NCI-H510A (cell line): ENCODE data around the gene BMPER.

ENCODE experiments used
- DNase-seq: peaks from one replicate; lab custom pipeline; 2025; lab: John Stamatoyannopoulos, UW

Gene BMPER

DNA sequence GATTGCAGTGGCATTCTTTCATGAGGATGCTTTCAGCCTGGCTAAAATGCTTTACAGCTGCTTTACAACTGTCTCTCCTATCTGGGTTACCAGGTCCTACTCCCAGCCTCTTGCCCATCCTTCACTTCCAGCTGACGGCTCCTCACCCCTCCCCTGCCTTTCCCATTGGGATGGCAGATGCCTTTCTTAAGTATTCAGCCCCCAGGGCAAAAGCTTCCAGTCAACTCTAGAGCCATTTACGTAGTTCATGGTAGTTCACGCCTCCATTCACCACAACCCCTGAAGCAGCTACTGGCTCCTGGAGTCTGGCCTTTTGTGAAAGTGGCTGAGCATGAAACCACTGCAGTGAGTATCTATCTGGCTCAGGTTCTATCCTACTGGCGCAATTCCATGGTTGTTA lies 17.2 kb upstream of the BMPER start:
- DNase-seq = no peak

DNA sequence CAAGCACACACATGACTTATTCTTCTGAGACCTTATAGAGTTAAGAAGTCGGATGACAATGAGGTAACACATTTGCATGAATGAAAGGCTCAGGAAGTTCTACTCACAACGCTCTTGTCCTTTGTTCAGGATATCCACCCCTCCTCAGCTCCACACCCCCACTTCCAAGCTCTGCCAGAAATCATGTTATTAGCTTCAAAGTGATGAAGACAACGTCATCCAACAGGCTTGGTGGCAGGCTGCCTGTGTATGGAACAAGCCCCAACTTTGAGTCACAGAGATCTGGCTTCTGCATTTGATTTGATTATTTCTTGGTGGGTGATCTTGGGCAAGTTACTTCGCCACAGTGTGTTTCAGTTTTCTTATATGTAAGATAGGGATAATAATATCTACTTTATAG lies 12.4 kb upstream of the BMPER start:
- DNase-seq = no peak

DNA sequence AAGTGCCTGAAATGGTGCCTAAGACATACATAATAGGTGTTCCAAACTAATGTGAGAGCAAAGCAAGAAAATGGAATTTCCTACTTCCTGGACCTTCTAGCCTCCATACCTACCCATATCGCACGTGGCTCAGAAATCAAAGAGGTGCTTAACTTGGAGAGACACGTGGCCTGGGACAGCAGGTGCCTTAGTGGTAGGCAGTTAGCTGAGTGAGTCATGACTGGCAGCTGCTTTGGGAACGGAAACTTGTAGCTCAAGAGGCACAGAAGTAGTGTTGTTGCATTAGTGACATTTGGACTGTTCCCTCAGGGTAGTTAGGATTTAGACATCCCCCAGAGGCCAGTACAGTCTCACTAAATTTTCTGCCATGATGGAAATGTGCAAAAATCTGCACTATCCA lies 12.0 kb upstream of the BMPER start:
- DNase-seq = peak; percentile 58

GRCh38 chr7:33895025-33895804 lies 10.1 kb upstream of the BMPER start:
- peak; percentile 24 for DNase-seq

DNA sequence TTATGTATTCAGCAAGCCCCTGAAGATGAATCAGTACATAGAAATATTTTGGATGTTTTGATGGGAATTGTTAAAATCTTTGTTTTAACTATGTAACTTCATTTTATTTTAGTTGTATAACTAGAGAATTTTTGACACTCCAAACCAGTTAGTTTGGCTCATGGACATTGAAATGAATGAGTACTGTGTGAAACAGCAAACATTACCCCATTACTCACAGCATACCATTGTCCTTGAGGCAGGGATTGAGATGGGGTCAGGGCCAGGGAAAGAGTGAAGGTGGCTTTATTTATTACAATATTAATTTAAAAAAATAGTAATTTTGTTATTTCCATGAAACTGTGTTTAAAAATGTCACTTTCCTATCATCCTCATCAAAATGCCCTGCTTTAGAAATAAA lies 4.8 kb upstream of the BMPER start:
- DNase-seq = no peak

DNA sequence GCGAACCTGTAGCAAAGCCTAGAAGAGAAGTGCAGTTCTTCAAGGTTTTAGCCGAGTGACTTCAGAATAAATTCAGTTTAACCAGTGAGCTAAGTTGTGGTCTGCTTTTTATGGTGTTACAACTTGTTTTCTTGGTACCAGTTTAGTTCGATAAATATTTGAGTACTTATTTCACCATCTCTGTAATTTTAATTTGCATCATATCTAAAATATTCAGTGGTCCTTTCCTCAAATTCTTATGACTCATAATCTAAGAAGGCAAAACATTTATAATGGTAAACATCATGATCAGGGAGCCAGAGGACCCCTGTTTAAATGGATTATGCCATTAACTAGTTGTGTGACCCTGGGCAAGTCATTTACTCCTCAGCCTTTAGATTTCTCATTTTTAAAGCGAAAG lies 4.1 kb upstream of the BMPER start:
- no peak for DNase-seq

- DNase-seq = no peak
Measured at GRCh38 chr7:33901847-33902246, 3.5 kb upstream of the BMPER start.

DNA sequence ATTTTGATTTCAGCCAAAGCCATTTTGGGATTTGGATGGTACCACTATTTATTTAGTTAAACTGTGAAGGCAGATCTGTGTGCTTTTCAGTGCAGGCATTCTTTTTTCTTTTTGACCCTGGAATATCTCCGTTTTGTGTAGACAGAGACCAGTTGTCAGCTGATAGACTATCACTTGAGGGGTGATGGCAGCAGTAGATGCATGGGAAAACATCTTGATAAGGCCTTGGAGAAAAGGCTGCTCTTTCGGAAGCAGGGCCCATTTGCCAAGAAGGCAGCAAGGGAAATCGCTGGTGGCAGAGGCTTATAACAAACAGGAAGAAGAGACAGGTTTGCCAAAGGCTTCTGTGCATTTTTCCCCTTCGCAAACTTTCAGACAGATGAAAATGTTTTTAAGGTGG lies 2.6 kb upstream of the BMPER start:
- no peak for DNase-seq

- DNase-seq = no peak
Measured at GRCh38 chr7:33903791-33904680, 1.3 kb upstream of the BMPER start.

GRCh38 chr7:33904681-33905388 lies 504 bp upstream of the BMPER start:
- peak; percentile 37 for DNase-seq

DNA sequence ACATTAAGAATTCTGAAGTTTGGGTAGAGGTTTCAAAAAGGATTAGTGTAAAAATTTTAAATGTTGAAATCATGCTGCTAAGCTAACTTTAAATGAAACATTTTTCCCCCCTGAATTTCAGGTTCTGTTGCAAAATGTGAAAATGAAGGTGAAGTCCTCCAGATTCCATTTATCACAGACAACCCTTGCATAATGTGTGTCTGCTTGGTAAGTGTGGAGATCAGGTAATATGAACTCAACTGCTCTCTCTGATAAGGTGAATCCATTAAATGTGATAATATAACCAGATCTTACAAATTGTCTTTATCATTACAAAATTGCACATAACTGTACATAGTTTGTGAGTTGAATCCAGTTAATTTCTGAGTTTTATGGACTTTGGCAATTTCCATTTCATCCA lies 1.4 kb downstream of the BMPER start:
- no peak for DNase-seq

DNA sequence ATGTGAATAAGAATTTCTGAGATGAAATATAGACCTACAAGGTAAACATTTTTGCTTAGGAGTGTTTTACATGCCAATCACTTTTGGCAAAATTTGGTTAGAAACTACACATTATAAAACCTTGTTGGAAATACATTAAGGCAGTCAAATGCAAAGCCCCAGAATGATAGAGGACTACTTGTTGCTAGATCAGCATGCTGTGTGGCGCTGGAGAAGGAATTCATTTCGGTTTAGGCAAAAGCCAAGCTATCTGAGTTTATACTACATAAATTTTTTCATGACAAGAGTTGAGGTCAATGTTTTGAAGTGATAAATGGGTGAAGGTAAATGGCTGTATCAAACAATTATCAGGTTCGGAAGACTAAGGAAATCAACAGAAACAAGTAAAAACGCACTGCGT lies 2.3 kb downstream of the BMPER start:
- no peak for DNase-seq

GRCh38 chr7:33909318-33909717 lies 4.0 kb downstream of the BMPER start:
- DNase-seq = no peak

DNA sequence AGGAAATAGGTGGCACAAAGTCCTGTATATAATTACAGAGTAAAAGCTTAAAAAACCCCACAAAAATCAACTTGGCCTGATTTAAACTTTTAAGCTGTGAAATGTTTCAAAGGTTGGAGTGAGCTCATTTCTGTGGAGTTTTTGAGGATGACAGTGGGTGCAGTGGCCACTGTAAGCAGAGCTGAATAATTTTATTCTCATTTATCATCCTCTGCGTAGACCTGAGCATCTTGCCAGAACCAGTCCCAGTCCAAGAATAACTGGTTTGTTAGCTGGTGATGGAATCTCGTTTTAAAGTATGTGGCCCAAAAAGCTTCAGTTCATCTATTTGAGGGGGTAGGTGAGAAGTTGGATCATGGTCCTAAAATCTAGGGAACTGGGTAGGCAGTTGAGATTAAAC lies 4.4 kb downstream of the BMPER start:
- no peak for DNase-seq

GRCh38 chr7:33910756-33911155 lies 5.4 kb downstream of the BMPER start:
- DNase-seq = no peak

DNA sequence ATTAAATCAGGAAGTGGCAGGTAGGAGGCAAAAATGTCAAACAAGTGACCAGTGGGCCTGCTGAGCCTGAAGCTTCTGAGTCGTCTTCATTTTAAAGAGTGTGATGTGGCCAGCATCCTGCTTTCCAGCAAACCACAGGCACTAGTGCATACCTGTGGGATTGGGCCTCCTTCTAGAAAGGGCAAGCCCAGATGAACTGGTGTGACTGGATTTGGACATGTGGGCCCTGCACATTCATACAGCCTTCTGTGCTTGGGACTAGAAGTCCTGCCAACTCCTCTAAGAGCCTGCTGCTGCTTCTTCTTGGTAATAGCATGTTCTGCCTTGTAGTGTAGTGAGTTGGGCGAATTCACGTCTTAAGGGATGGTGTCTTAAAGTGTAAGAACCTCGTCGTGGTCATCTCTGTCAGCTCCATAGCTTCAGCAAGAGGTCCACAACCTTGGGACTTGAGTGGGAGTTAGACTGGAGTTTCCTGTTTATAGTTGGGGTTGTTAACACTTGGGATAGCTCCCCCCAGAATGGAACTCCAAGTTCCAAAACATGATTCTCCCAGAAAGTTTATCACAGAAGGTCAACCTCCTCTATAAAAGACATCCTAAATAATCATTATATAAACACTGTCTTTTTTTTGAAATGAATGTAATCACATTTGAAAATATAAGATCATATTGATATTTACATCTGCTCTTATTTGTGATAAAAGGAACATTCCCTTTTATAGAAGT lies 11.2 kb downstream of the BMPER start:
- no peak for DNase-seq

DNA sequence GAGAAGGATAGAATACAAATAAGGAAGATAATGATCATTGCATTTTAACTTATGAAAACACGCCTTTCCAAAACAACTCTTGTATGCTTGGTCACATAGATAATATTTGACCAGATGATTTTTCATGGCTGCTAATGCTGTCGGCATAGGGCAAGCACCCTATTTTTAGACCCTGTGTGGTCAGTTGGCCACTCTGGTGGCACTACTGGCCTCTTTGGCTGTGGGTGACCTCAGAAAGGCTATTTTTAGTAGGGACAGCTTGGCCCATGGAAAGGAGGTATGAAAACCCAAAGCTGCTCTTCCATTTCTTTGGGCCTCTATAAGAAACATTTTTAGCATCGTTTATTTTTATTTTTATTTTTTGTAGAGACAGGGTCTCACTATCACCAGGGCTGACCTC lies 12.3 kb downstream of the BMPER start:
- no peak for DNase-seq

DNA sequence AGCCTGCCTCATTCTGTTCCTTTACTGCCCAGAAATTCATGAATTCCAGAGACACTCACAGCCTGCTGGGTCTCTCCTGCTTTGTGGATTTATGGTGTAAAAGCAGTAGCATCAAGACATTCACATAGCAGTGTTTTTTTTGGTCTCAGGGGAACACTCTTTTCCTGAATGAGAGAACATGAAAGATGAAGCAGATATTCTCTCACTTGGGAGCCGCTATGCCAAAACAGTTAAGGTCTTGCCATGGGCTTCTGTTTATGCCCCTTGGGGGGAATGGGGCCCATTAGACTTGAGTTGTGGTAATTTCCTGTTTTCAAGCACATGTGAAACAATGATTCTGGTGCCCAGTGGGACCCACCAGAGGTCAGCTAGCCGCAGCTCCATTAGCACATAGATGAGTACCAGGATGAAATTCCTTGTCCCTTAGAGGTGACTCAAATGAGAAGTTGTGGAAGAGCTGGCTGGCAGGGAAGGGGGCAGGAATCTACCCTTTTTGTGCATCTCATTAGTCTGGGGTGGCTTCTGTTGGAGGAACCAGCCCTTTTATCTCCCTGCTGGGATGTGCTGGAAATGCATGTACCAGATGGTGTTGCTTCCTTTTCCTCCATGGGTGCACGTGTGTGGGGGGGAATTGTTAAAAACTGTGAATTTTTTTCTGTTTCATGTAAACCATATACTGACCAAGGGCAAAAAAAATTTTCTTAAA lies 13.3 kb downstream of the BMPER start:
- DNase-seq = no peak

GRCh38 chr7:33919449-33919848 lies 14.1 kb downstream of the BMPER start:
- DNase-seq = no peak

GRCh38 chr7:33921216-33921938 lies 16.0 kb downstream of the BMPER start:
- no peak for DNase-seq

- DNase-seq = no peak
Measured at GRCh38 chr7:33922820-33923219, 17.5 kb downstream of the BMPER start.
